ENCODE measurements around the gene SLC6A6. TPM values are rescaled to one million over a fixed set of nuclear protein-coding genes. Genes with fewer than 3 reads are reported as not detected.

SLC6A6 gene
- total RNA-seq, 4 donors from 2014 or later, result 15.0 to 36.2 (median 23.7) TPM

GRCh38 chr3:14518432-14518802 is 116.0 kb downstream of the SLC6A6 start:
- peaks cover 0 to 2% (median 0%) of the 10 kb centered on the region in 4 donors for H3K27me3 ChIP-seq
- TF ChIP-seq CTCF (IDR thresholded peaks at IDR 0.05), result no peak
- TF ChIP-seq POLR2A (IDR thresholded peaks at IDR 0.05; ENCODE audit: low read depth), result no peak
- TF ChIP-seq POLR2AphosphoS5 (IDR thresholded peaks at IDR 0.05), result no peak
- no peak for TF ChIP-seq EP300 (IDR thresholded peaks at IDR 0.05)
- no peak overlapping the region for H3K27ac ChIP-seq (replicated peaks in 1 of 4)
- peaks cover 0 to 20% (median 0%) of the 10 kb centered on the region in 4 donors for H3K36me3 ChIP-seq
- 75% methylated on average over 7 of the region's 7 CpGs for WGBS
- H3K4me1 ChIP-seq, result peaks cover 11 to 20% (median 17%) of the 10 kb centered on the region in 4 donors
- no peaks in the 10 kb centered on the region for H3K9me3 ChIP-seq
- no peak for DNase-seq (ENCODE audit: extremely low spot score)
- intact Hi-C loops (cut with DNase I), result no loop called here
- no peak overlapping the region for H3K4me3 ChIP-seq

GRCh38 chr3:14518893-14519292 is 116.5 kb downstream of the SLC6A6 start:
- intact Hi-C loops (cut with DNase I), result no loop called here
- H3K4me1 ChIP-seq, result peaks cover 15 to 21% (median 17%) of the 10 kb centered on the region in 4 donors
- no peak overlapping the region for H3K27ac ChIP-seq (replicated peaks in 1 of 4)
- H3K27me3 ChIP-seq, result peaks cover 0 to 2% (median 0%) of the 10 kb centered on the region in 4 donors
- H3K36me3 ChIP-seq, result peaks cover 0 to 16% (median 0%) of the 10 kb centered on the region in 4 donors
- no peak for TF ChIP-seq POLR2A (IDR thresholded peaks at IDR 0.05; ENCODE audit: low read depth)
- no peak for TF ChIP-seq EP300 (IDR thresholded peaks at IDR 0.05)
- no peak for TF ChIP-seq CTCF (IDR thresholded peaks at IDR 0.05)
- TF ChIP-seq POLR2AphosphoS5 (IDR thresholded peaks at IDR 0.05), result no peak
- no peak for DNase-seq (ENCODE audit: extremely low spot score)
- H3K4me3 ChIP-seq, result no peak overlapping the region
- WGBS, result 91% methylated on average over 11 of the region's 11 CpGs
- no peaks in the 10 kb centered on the region for H3K9me3 ChIP-seq

- H3K27ac ChIP-seq (replicated peaks in 1 of 4), result no peak overlapping the region
- no peaks in the 10 kb centered on the region for H3K9me3 ChIP-seq
- peaks cover 17 to 21% (median 18%) of the 10 kb centered on the region in 4 donors for H3K4me1 ChIP-seq
- H3K4me3 ChIP-seq, result no peak overlapping the region
- DNase-seq (ENCODE audit: extremely low spot score), result no peak
- H3K27me3 ChIP-seq, result peaks cover 0 to 2% (median 0%) of the 10 kb centered on the region in 4 donors
- WGBS, result no CpG with 5 or more reads among the region's 1 CpG
- peaks cover 0 to 13% (median 0%) of the 10 kb centered on the region in 4 donors for H3K36me3 ChIP-seq
- TF ChIP-seq POLR2A (IDR thresholded peaks at IDR 0.05; ENCODE audit: low read depth), result no peak
- intact Hi-C loops (cut with DNase I), result no loop called here
Measured at GRCh38 chr3:14519406-14519805, 117.0 kb downstream of the SLC6A6 start.

GRCh38 chr3:14520149-14520548 is 117.7 kb downstream of the SLC6A6 start:
- DNase-seq (ENCODE audit: extremely low spot score), result no peak
- no peaks in the 10 kb centered on the region for H3K9me3 ChIP-seq
- no peak overlapping the region for H3K4me3 ChIP-seq
- 91% methylated on average over 12 of the region's 15 CpGs for WGBS
- H3K27ac ChIP-seq (replicated peaks in 1 of 4), result no peak overlapping the region
- H3K27me3 ChIP-seq, result peaks cover 0 to 2% (median 0%) of the 10 kb centered on the region in 4 donors
- H3K4me1 ChIP-seq, result peaks cover 19 to 27% (median 24%) of the 10 kb centered on the region in 4 donors
- TF ChIP-seq POLR2A (IDR thresholded peaks at IDR 0.05; ENCODE audit: low read depth), result no peak
- H3K36me3 ChIP-seq, result peaks cover 0 to 6% (median 0%) of the 10 kb centered on the region in 4 donors
- intact Hi-C loops (cut with DNase I), result no loop called here

GRCh38 chr3:14520967-14521366 is 118.6 kb downstream of the SLC6A6 start:
- TF ChIP-seq POLR2A (IDR thresholded peaks at IDR 0.05; ENCODE audit: low read depth) (no peak), EP300 (IDR thresholded peaks at IDR 0.05) (no peak), POLR2AphosphoS5 (IDR thresholded peaks at IDR 0.05) (no peak), CTCF (IDR thresholded peaks at IDR 0.05) (no peak)
- WGBS, result 84% methylated on average over 8 of the region's 8 CpGs
- peaks cover 0 to 2% (median 0%) of the 10 kb centered on the region in 4 donors for H3K27me3 ChIP-seq
- no peaks in the 10 kb centered on the region for H3K9me3 ChIP-seq
- H3K27ac ChIP-seq (replicated peaks in 1 of 4), result no peak overlapping the region
- intact Hi-C loops (cut with DNase I), result no loop called here
- H3K4me1 ChIP-seq, result peaks cover 27 to 35% (median 32%) of the 10 kb centered on the region in 4 donors
- no peak for DNase-seq (ENCODE audit: extremely low spot score)
- peaks cover 0 to 5% (median 0%) of the 10 kb centered on the region in 4 donors for H3K36me3 ChIP-seq
- no peak overlapping the region for H3K4me3 ChIP-seq

GRCh38 chr3:14521611-14522010 is 119.2 kb downstream of the SLC6A6 start:
- TF ChIP-seq POLR2A (IDR thresholded peaks at IDR 0.05; ENCODE audit: low read depth) (no peak), CTCF (IDR thresholded peaks at IDR 0.05) (no peak)
- Histone ChIP-seq H3K27ac (replicated peaks in 1 of 4) (no peak overlapping the region), H3K27me3 (peaks cover 0 to 2% (median 0%) of the 10 kb centered on the region in 4 donors), H3K9me3 (no peaks in the 10 kb centered on the region), H3K4me3 (no peak overlapping the region), H3K36me3 (peaks cover 0 to 5% (median 0%) of the 10 kb centered on the region in 4 donors), H3K4me1 (peaks cover 32 to 41% (median 37%) of the 10 kb centered on the region in 4 donors)
- 82% methylated on average over 11 of the region's 12 CpGs for WGBS
- intact Hi-C loops (cut with DNase I), result no loop called here
- no peak for DNase-seq (ENCODE audit: extremely low spot score)
